Neural cell (in vitro differentiated cells): ENCODE measurements around the gene TMEM92. TPM values are rescaled to one million over a fixed set of nuclear protein-coding genes. Genes with fewer than 3 reads are reported as not detected.

Source experiments
- H2AFZ ChIP-seq: fragments of 200-600, 300-800 bp; sonication (generic), shearing (Covaris generic); 2 replicates; pipeline ENCODE4 v1.6.0; 2014; ENCODE audit warnings: low read depth, mild to moderate bottlenecking, antibody characterized with exemption, low read length, moderate library complexity
- H3F3A ChIP-seq: fragments of 200-600 bp; shearing (Covaris generic); 2 replicates; pipeline ENCODE4 v1.6.1; 2016; ENCODE audit warnings: mild to moderate bottlenecking, moderate library complexity, mixed read lengths, antibody characterized with exemption, low read length; ENCODE audit not compliant: insufficient read depth, poor library complexity, severe bottlenecking
- H3K27ac ChIP-seq: fragments of 200-600, 300-800 bp; sonication (generic), shearing (Covaris generic); 2 replicates; pipeline ENCODE4 v1.5.1; 2014; ENCODE audit warnings: mild to moderate bottlenecking, low read length, moderate library complexity
- H3K27me3 ChIP-seq: fragments of 300-800, 200-600 bp; sonication (generic), shearing (Covaris generic); 2 replicates; pipeline ENCODE4 v1.6.0; 2014; ENCODE audit warnings: mild to moderate bottlenecking, low read depth, low read length, moderate library complexity; ENCODE audit not compliant: insufficient read depth
- H3K36me3 ChIP-seq: fragments of 300-800, 200-600 bp; sonication (generic), shearing (Covaris generic); 2 replicates; pipeline ENCODE4 v1.5.1; 2014; ENCODE audit warnings: mild to moderate bottlenecking, antibody characterized with exemption, low read length, moderate library complexity; ENCODE audit not compliant: insufficient read depth
- H3K4me2 ChIP-seq: fragments of 300-800, 200-600 bp; sonication (generic), shearing (Covaris generic); 2 replicates; pipeline ENCODE4 v1.6.0; 2014; ENCODE audit warnings: mild to moderate bottlenecking, low read length
- H3K4me3 ChIP-seq: fragments of 300-800, 200-600 bp; sonication (generic), shearing (Covaris generic); 2 replicates; pipeline ENCODE4 v1.5.1; 2014; ENCODE audit warnings: mild to moderate bottlenecking, low read length, moderate library complexity
- H3K79me2 ChIP-seq: fragments of 200-600 bp; shearing (Covaris generic); replicated peaks from 2 replicates; pipeline ENCODE4 v1.6.0; 2014; ENCODE audit warnings: mild to moderate bottlenecking, low read length, moderate library complexity; ENCODE audit not compliant: insufficient read depth
- H3K9ac ChIP-seq: fragments of 300-800, 200-600 bp; sonication (generic), shearing (Covaris generic); 2 replicates; pipeline ENCODE4 v1.6.1; 2016; ENCODE audit warnings: mild to moderate bottlenecking, low read length, mixed read lengths
- H3K9me2 ChIP-seq: fragments of 200-600 bp; shearing (Covaris generic); 2 replicates; pipeline ENCODE4 v1.6.1; 2016; ENCODE audit warnings: mild to moderate bottlenecking, low read length, mixed read lengths; ENCODE audit not compliant: insufficient read depth
- H3K9me3 ChIP-seq: fragments of 200-600, 300-800 bp; sonication (generic), shearing (Covaris generic); 2 replicates; pipeline ENCODE4 v1.6.1; 2016; ENCODE audit warnings: mild to moderate bottlenecking, mixed run types, low read length, moderate library complexity, mixed read lengths
- H4K20me1 ChIP-seq: fragments of 200-600 bp; shearing (Covaris generic); 2 replicates; pipeline ENCODE4 v1.6.1; 2016; ENCODE audit warnings: mild to moderate bottlenecking, mixed run types; ENCODE audit not compliant: insufficient read depth
- EP300 ChIP-seq: fragments of 450-650 bp; conservative IDR thresholded peaks from 2 replicates; pipeline ENCODE4 v1.6.1; 2014; ENCODE audit warnings: antibody characterized with exemption, mild to moderate bottlenecking, moderate library complexity; ENCODE audit not compliant: poor library complexity, severe bottlenecking
- EZH2 ChIP-seq: fragments of 200-600, 300-800 bp; shearing (Covaris generic), sonication (generic); IDR thresholded peaks from 2 replicates; pipeline ENCODE4 v1.6.1; 2014; ENCODE audit warnings: antibody characterized with exemption, low read length, borderline replicate concordance, mild to moderate bottlenecking; ENCODE audit not compliant: insufficient read depth, poor library complexity, severe bottlenecking
- MXI1 ChIP-seq: fragments of 450-650 bp; conservative IDR thresholded peaks from 2 replicates; pipeline ENCODE4 v1.6.1; 2014; ENCODE audit warnings: antibody characterized with exemption, mild to moderate bottlenecking; ENCODE audit not compliant: poor library complexity, severe bottlenecking
- POLR2AphosphoS5 ChIP-seq: IDR thresholded peaks from 2 replicates; pipeline ENCODE4 v1.6.1; 2012
- RAD21 ChIP-seq: fragments of 450-650 bp; conservative IDR thresholded peaks from 2 replicates; pipeline ENCODE4 v1.6.1; 2014; ENCODE audit warnings: antibody characterized with exemption, mild to moderate bottlenecking, moderate library complexity
- REST ChIP-seq: IDR thresholded peaks from 2 replicates; pipeline ENCODE4 v1.6.1; 2012; ENCODE audit warnings: borderline replicate concordance
- SMC3 ChIP-seq: fragments of 450-650 bp; conservative IDR thresholded peaks from 2 replicates; pipeline ENCODE4 v1.6.1; 2014; ENCODE audit warnings: antibody characterized with exemption, mild to moderate bottlenecking, moderate library complexity; ENCODE audit not compliant: poor library complexity
- TAF1 ChIP-seq: IDR thresholded peaks from 2 replicates; pipeline ENCODE4 v1.6.1; 2012; ENCODE audit warnings: low read depth
- polyA plus RNA-seq: library from polyadenylated mRNA; depleted of rRNA; stranded (reverse); fragments of >200 nt; gene quantifications from 2 replicates; pipeline ENCODE4 v1.2.3, GENCODE V29; 2014
- TF ChIP-seq, protein P1 (sequence below): fragments of 450-650 bp; IDR thresholded peaks from 2 replicates; pipeline ENCODE4 v1.5.1; 2014; ENCODE audit warnings: antibody characterized with exemption, mild to moderate bottlenecking, moderate library complexity; ENCODE audit not compliant: poor library complexity, severe bottlenecking

The TMEM92 gene
- polyA plus RNA-seq, 1 donor from 2014 or later = not detected

DNA sequence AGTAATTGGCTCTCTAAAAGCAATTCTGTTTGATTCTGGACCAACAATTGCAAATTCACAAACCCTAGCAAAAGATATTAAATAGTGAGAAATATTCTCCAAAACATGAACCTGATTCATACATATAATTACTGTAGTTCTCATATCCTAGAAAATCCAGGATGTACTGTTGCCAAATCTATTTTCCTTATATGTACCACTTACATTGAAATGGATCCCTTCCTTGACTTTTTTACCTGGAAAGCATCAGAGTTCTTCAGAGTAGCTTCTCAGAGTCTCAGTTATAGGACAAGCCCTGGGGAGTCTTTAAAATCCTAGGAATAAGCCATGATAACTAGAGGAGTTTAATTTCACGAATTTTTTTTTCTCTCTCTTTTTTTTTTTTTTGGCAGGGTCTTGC is 16.7 kb downstream of the TMEM92 start:
- Histone ChIP-seq H2AFZ (no peak overlapping the region), H3K27ac (no peak overlapping the region), H3K9me3 (no peaks in the 10 kb centered on the region), H4K20me1 (no peaks in the 10 kb centered on the region), H3K27me3 (no peaks in the 10 kb centered on the region), H3F3A (no peaks in the 10 kb centered on the region), H3K79me2 (no peaks in the 10 kb centered on the region), H3K4me2 (no peak overlapping the region), H3K9me2 (no peaks in the 10 kb centered on the region), H3K4me3 (no peak overlapping the region), H3K36me3 (no peaks in the 10 kb centered on the region), H3K9ac (no peak overlapping the region)
- TF ChIP-seq EZH2 = no peak
- no peak for TF ChIP-seq TAF1

GRCh38 chr17:50292465-50292864 is 18.2 kb downstream of the TMEM92 start:
- H3K79me2 ChIP-seq = no peaks in the 10 kb centered on the region
- H2AFZ ChIP-seq = no peak overlapping the region
- H3K9me3 ChIP-seq = no peaks in the 10 kb centered on the region
- no peaks in the 10 kb centered on the region for H3K27me3 ChIP-seq
- no peak overlapping the region for H3K9ac ChIP-seq
- no peaks in the 10 kb centered on the region for H3F3A ChIP-seq
- TF ChIP-seq, protein P1, sequence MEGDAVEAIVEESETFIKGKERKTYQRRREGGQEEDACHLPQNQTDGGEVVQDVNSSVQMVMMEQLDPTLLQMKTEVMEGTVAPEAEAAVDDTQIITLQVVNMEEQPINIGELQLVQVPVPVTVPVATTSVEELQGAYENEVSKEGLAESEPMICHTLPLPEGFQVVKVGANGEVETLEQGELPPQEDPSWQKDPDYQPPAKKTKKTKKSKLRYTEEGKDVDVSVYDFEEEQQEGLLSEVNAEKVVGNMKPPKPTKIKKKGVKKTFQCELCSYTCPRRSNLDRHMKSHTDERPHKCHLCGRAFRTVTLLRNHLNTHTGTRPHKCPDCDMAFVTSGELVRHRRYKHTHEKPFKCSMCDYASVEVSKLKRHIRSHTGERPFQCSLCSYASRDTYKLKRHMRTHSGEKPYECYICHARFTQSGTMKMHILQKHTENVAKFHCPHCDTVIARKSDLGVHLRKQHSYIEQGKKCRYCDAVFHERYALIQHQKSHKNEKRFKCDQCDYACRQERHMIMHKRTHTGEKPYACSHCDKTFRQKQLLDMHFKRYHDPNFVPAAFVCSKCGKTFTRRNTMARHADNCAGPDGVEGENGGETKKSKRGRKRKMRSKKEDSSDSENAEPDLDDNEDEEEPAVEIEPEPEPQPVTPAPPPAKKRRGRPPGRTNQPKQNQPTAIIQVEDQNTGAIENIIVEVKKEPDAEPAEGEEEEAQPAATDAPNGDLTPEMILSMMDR = no peak
- TF ChIP-seq EP300 (no peak), MXI1 (no peak), SMC3 (no peak), POLR2AphosphoS5 (no peak), EZH2 (no peak), REST (no peak), RAD21 (no peak), TAF1 (no peak)
- no peak overlapping the region for H3K4me2 ChIP-seq
- no peak overlapping the region for H3K4me3 ChIP-seq
- H4K20me1 ChIP-seq = no peaks in the 10 kb centered on the region
- no peak overlapping the region for H3K27ac ChIP-seq
- no peaks in the 10 kb centered on the region for H3K36me3 ChIP-seq
- no peaks in the 10 kb centered on the region for H3K9me2 ChIP-seq

DNA sequence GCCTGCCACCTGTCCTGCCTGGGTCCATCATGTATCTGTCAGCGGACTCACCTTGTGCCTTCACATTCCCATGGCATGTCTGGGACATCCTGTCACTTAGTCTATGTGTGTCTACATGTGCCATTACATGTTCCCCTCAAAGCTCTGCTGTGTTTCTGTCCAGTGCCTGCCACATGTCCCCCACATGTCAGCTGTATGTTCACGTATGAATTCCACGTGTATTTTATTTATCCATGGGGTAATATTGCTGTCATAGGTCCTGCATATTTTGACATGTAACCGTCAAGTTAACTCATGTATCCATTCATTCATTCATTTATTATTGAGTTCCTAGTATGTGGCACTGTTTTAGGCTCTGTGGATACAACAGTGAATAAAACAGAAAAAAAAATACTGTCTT is 20.8 kb downstream of the TMEM92 start:
- Histone ChIP-seq H2AFZ (no peak overlapping the region), H3K27ac (no peak overlapping the region), H3K36me3 (no peaks in the 10 kb centered on the region), H3K9ac (no peak overlapping the region), H3K4me2 (no peak overlapping the region), H3K9me2 (no peaks in the 10 kb centered on the region), H4K20me1 (no peaks in the 10 kb centered on the region), H3K9me3 (no peaks in the 10 kb centered on the region), H3K27me3 (no peaks in the 10 kb centered on the region), H3F3A (no peaks in the 10 kb centered on the region), H3K4me3 (no peak overlapping the region), H3K79me2 (no peaks in the 10 kb centered on the region)
- TF ChIP-seq RAD21 (no peak), TAF1 (no peak), EZH2 (no peak), SMC3 (no peak), REST (no peak), MXI1 (no peak), EP300 (no peak), POLR2AphosphoS5 (no peak)
- TF ChIP-seq, protein P1 = no peak
